Fibroblast of villous mesenchyme (primary cell): Measurements from ENCODE around the gene CD300LG. TPM values are rescaled to one million over a fixed set of nuclear protein-coding genes. Genes with fewer than 3 reads are reported as not detected.
"Not testable (repeated sequence)": the region's sequence is repeated elsewhere in the genome, so short reads cannot be mapped to it uniquely, and the experiment has no call there.

ENCODE experiments used
- DNase-seq: peaks from one replicate; pipeline ENCODE4 v3.0.0-alpha.2; 2010; ENCODE audit warnings: low read depth
- H3K4me3 ChIP-seq: 2 replicates; pipeline ENCODE4 v1.5.1; 2011; ENCODE audit warnings: low read depth, mild to moderate bottlenecking, low read length
- total RNA-seq: library from RNA; depleted of rRNA; stranded (reverse); fragments of >200 nt; gene quantifications from 2 replicates; pipeline ENCODE4 v1.2.3, GENCODE V29; 2012
- TF ChIP-seq, protein P1 (sequence below): IDR thresholded peaks from 2 replicates; pipeline ENCODE4 v1.5.1; 2012; ENCODE audit warnings: low read depth, mild to moderate bottlenecking, low read length; ENCODE audit not compliant: insufficient read depth

CD300LG gene
- total RNA-seq, 1 donor, result not detected

DNA sequence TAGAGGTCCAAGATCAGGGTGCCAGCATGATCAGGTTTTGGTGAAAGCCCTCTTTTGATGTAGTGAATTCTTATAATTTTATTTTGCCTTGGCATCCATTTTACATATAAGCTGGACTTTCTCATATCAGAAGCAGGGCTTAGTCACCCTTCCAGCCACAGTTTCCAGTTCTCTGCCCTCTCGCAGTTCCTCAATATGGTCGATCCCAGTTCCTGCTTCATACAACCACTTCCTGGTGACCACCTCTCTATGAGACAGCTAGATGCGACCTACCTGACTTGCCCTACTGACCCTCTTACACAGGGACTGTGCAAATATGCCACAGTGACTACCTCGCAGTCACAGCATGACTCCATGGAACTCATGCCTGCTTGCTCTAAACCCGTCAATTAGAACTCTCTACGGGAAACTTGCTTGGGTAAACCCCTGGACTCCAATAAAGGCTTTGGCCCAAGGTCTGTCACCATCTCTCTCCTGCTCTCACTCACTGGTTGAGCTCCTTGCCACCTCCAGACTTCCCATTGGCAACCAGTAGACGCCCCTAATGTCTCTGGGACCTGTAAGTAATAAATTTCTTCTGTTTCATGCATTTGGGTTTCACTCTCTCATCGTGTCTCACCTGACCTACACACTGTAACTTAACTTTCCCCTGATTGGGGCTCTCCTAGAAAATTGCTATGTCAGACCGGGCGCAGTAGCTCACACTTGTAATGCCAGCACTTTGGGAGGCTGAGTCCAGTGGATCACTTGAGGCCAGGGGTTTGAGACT lies 21.4 kb downstream of the CD300LG start:
- no peak overlapping the region for H3K4me3 ChIP-seq
- TF ChIP-seq, protein P1, sequence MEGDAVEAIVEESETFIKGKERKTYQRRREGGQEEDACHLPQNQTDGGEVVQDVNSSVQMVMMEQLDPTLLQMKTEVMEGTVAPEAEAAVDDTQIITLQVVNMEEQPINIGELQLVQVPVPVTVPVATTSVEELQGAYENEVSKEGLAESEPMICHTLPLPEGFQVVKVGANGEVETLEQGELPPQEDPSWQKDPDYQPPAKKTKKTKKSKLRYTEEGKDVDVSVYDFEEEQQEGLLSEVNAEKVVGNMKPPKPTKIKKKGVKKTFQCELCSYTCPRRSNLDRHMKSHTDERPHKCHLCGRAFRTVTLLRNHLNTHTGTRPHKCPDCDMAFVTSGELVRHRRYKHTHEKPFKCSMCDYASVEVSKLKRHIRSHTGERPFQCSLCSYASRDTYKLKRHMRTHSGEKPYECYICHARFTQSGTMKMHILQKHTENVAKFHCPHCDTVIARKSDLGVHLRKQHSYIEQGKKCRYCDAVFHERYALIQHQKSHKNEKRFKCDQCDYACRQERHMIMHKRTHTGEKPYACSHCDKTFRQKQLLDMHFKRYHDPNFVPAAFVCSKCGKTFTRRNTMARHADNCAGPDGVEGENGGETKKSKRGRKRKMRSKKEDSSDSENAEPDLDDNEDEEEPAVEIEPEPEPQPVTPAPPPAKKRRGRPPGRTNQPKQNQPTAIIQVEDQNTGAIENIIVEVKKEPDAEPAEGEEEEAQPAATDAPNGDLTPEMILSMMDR, result no peak
- no peak for DNase-seq

DNA sequence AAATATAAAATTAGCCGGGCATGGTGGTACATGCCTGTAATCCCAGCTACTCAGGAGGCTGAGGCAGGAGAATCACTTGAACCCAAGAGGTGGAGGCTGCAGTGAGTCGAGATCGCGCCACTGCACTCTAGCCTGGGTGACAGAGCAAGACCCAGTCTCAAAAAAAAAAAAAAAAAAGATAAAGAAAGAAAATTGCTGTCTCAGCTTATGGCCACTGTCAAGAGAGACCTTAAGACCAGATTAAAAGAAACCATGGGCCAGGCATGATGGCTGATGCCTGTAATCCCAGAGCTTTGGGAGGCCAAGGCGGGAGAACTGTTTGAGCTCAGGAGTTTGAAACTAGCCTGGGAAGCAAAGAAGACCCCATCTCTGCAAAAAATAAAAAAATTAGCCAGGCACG lies 22.1 kb downstream of the CD300LG start:
- H3K4me3 ChIP-seq, DNase-seq: not testable (repeated sequence)

DNA sequence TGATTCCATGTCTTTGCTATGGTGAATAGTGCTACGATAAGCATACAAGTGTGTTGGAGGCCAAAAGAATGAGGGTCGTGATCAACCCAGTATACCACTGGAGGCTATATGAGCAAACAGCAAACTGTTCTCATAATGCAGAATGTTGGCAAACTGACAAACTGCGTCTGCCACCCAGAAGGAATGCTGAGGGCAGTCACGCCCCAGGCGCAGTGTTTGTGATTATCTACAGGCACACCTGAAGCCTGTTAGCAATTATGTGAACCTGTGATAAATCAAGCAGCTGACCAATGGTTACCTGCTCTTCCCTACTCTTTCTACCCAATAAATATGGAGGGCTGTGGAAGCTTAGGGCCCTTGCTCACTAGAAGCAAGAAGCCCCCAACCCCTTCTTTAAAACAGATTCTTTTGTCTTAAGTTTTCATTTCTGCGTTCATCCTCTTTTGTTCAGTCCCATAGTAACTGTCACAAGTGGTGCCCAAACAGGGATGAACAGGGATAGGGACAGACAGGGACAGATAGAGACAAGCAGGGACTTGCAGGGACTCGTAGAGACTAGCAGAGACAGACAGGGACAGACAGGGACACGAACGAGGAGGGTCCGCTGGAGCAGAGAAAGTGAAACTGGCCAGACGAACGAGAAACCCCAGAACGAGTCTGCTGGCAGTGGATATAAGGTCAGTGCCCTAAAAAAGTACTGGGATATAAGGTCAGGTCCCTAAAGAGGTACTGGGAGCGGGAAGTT lies 25.1 kb downstream of the CD300LG start:
- TF ChIP-seq, protein P1, result no peak
- H3K4me3 ChIP-seq, result peak overlapping the region; percentile 40
- DNase-seq, result no peak

DNA sequence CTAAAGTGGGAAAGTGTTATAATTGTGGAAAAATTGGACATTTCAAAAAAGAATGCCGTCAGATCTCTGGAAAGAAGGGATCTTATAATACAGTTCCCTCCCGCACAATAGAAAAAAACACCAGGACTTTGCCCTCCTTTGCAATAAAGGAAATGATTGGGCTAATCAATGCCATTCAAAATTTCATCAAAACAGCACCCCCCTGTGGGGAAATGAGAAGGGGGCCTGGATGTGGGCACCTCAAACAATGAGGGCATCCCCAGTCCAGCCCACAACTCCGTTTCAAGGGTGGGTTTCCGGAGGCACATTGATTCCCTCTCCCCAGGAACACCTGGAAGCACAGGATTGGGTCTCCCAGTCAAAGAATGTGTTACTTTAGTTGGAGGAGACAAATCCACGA lies 26.1 kb downstream of the CD300LG start:
- H3K4me3 ChIP-seq, result no peak overlapping the region
- DNase-seq, result no peak
- TF ChIP-seq, protein P1, result no peak

DNA sequence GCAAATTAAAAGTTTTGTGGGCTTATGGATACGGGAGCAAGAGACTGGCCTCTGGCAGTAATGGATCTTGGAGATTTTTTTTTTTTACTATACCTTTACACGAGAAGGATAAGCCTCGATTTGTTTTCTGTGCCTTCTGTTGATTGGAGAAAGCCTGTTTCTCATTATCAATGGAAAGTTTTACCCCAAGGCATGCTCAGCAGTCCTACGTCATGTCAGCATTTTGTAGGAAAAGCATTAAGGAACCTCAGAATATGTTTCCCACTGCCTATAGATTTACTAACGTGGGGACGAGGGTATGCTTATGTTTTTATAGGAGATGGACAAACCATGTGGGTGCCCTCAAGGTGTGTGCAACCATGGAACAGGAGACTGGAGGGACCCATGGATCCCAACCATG lies 26.8 kb downstream of the CD300LG start:
- DNase-seq, result no peak
- no peak overlapping the region for H3K4me3 ChIP-seq
- TF ChIP-seq, protein P1, result no peak

DNA sequence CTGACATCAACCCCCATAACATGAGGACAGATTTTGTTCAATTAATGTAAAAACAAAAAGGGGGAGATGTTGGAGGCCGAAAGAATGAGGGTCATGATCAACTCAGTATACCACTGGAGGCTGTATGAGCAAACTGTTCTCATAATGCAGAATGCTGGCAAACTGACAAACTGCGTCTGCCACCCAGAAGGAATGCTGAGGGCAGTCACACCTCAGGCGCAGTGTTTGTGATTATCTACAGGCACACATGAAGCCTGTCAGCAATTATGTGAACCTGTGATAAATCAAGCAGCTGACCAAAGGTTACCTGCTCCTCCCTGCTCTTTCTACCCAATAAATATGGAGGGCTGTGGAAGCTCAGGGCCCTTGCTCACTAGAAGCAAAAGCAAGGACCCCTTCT lies 27.3 kb downstream of the CD300LG start:
- no peak for DNase-seq
- H3K4me3 ChIP-seq, result no peak overlapping the region
- TF ChIP-seq, protein P1, result no peak

DNA sequence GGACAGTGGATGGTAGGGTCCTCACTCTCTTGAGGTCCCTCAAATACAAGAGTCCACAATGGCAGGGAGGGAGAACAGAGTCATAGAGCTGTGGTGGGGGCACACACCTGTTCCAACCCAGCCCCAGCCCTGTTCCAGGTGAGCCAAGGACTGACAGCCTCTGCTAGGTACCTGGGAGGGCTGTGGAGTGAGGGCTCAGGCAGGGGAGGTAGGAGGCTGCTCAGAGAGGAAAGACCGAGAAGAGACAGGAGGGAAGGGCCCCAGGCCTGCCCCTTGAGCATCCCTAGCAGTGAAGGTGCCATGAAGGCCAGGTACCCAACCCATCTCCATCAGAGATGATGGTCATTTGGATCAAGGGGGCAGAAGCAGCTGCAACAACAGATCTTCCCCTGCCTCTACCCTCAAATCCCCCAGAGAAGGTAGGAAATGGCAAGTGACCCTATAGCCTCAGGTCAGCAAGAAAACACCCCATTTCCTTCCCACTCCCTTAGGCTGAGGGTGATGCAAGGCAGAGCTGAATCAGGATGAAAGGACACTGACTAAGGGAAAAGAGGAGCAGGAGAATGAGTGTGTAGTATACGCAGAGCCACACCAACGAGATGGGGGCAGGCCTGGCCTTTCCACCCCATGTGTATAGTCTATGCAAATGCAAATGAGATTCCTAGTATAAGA lies 28.6 kb downstream of the CD300LG start:
- TF ChIP-seq, protein P1, result no peak
- no peak overlapping the region for H3K4me3 ChIP-seq
- no peak for DNase-seq
